Stimulated activated CD8-positive, alpha-beta memory T cell treated with anti-CD3 and anti-CD28 coated beads, Interleukin-4, amount 100 ng/mL, for 4 hours (primary cell): ENCODE results near the gene DUSP14.
"Not testable (repeated sequence)": the region's sequence is repeated elsewhere in the genome, so short reads cannot be mapped to it uniquely, and the experiment has no call there.

Experiments used
- DNase-seq, 2 donors: peaks; one replicate each; pipeline ENCODE4 v3.0.0-alpha.2; 2020; ENCODE audit warnings: low read depth in 2 of 2, low spot score in 1 of 2

Gene DUSP14

DNA sequence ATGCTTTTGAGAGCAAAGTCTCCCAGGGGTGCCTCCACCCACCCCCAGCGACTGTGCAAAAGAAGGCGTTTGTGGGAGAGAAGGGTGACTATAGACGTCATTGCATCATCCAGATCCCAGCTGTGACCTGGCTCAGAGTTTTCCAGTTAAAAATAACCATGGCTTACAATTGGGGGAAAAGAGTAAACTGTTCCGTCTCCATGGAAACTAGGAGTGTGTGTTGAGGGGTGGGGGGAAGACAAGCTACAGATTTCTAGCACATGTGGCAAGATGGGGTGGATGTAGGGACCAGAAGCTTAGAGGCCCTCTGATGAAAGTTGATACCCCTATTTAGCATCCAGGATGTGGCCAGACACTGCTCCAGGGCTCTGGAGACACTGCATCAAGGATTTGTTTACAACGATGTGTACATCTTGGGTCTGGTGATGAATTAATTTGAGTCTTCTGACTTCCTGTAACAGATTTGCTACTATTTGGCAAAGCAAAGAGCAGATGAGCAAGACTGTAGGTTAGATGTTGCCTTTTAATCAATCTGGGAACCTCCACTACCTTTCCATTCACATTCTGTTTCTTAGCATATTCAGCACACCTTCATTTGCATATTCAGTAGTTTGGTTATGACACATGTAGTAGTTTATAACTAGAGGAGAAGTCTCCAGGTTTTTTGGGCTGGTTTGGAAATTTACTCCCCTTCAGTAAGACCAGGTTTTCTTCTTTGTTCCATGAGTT is 6.2 kb upstream of the DUSP14 start:
- no peak for DNase-seq

DNA sequence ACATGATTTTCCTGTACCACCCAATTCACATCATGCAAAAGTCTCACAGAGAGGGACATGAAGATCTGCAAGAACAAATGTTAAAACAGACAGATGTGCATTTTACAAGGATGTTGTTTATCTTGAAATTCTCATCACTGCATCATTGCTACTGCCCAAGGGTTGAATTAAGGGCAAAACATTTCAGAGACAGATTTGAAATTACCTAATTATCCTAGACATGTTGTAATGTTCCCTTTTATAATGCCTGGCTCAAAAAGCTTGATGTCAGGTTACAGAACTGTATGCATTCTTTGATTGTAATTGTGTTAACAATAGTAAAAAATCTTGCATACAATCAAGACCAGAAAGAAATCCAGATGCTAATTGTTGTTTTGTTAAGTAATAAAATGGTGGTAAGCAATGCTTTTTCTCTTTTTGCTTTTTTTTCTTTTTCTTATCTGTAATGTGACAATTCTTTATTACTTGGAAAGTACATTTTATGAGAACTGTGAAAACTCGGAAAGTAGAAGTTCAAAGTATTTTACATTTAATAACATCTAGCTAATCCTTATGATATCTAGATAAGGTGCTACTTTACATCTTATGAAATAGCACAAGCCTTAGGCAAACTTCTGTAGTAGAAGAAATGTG is 3.6 kb upstream of the DUSP14 start:
- DNase-seq = no peak

DNA sequence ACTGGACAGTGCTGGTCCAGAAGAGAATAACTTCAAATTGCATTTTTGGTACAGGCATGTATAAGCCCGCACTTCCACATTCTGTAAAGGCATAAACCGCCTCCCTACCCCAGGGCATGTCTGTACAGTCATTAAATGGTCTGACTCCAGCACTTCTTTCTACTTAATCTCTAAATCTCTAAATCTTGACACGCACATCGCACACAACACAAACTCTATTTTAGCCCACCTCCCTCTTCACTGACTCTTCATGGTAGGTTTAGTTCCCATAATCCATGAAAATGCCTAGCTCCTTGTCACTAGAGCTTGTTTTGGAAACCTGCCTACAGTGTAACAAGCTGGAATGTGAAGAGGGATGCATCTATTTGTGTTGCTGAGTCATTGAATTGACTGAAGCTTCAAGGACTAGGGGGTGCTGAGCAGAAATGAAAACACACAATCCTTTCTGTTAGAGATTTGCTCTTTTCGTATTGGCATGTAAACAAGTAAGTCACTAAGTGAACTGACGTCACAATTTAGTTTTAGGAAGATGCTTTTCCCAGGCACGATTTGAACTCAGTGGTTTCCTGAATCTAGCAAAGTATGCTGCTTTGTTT is 1.6 kb upstream of the DUSP14 start:
- no peak for DNase-seq

DNA sequence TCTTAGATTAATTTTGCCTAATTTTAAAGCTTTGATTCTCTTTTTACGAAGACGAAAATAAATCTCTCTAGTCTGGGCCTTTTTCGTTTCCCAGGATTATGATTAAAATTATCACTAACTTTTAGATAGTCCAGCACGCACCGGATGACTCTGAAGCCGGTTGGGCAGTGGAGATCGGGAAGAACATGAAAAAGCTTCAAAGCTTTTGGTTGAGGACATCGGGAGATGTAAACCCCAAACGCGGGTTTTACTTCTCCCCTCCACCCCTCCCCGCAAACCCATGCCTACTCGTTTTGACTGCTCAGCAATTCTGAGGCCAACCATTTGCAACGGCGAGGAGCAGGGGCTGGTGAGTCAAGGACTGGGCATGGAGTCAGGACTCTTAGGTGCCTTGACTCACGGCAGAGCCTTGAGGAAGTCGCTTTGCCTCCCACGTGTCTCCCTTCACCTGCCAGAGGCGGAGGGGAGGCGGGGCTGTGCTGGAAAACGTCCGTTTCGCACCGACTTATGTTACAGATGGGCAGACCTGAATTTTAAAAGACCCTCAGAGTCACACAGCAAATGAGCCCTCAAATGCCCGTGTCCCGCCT is 989 bp upstream of the DUSP14 start:
- DNase-seq = peak; percentile 40 to 47

DNA sequence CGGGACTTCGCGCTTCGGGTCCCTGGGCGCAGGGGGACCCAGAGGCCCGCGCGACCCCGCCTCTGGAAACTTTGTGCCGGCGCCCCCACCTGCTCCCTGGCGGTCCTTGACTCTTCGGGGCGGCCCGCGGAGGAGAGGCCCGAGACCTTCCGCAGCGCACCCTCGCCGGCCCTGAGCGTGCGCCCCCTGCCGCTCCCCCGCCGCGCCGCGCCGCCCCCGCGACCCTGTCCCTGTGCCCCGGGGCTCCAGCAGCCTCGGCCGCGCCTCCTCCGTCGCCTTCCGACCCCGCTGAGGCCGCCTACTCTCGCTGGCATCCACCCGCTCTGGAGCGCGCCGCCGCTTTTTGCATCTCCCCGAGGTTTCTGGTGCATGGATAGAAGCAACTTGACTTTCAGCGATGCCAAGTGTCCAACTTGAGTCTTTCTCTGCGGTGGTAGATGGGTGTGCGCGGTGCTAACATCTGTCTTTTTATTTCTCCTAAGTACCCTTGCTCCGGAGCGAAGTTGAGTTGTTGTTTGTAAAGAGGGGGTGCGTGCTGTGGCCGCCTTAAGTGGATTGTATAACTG is 414 bp downstream of the DUSP14 start:
- DNase-seq = peak; percentile 54

DNA sequence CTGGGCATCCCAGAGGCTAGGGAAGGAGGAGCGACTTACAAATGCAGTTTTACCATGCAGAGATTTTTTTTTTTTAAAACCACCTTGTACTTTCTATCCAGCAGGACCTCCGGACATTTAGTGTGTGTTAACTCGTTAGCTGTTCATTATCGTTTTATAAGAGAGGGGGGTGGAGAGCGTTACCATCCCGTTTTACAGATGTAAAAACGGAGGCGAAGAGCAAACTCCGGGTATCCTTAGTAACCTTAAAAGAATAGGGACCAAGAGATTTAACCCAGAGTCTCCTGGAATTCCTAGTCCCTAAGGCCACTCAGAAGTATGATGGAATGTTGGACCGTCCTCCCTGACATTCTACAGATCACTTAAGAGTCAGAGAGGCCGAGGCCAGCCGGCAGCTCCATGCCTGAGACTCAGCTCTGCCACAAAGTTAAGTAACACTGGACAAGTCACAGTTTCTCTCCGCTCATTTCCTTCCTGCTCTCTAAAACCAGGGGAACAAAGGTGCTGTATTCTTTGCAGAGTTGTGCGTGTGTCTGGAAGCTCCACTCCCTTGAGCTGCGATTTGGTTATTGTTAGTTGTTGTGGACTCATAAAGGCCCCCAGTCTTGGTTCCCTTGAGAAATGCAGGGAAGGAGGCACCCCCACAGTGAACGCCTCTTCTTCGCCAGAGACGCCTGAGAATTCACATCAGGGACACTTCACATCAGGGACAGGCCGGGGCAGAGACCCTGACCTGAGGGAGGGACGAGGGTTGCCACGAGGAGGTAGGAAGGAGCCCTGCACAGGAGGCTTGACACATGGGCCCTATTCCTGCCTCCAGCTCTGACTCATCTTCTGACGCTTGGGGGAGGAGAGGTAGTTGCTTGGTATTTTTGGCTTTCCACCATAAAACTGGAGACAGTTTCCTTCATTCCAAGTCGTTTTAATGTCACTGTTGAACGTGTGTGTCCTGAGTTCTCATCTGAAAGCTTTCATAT is 1.2 kb downstream of the DUSP14 start:
- DNase-seq = no peak

DNA sequence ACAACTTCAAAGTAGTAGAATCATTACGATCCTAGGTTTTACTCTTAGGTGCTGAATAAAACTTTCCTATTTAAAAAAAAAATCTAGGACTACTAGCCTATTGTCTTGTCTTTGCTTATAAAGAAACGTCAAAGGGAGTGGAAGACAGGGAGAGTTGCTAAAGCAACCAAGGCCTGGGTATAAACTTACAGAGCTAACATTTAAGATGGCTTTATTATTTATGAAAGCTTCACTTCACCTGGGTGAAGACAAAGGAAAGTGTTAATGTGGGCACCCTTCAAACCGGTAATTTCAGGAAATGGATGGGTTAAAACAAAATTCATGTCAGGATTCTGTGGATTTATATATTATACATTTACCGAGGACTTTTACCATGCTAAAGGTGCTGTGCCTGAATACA is 2.5 kb downstream of the DUSP14 start:
- no peak for DNase-seq

DNA sequence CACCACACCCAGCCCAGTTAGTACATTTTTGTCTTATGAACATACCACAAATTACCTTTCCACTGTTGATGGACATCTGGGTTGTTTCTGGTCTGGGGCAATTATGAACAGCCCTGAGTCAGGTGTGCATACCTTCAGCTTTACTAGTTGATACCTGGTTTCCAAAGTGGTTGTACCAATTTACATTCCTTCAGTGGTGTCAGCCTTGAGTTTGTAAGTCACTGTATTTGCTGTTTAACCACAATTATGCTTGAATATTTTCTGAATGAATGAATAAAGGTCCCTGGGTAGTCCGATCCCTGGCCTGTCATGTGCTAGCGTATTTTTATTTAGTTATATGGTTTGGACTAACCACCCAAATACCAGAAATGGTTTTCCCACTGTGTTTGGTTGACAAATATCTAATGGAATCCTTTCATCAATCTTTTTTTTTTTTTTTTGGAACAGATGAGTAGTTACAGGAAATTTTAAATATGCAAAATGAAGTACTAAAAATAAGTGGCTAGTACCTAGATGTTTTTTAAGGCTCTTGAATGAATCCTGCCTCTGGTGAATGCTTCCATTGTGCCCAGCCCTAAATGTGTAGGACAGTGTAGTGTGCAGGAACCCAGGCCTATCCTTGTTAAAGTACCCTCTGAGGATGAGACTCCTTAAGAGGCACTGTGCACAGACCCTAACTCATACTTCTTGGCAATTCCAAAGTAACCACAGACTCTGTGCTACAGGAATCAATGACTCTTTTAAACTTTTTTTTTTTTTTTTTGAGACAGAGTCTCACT is 3.7 kb downstream of the DUSP14 start:
- DNase-seq = no peak

DNA sequence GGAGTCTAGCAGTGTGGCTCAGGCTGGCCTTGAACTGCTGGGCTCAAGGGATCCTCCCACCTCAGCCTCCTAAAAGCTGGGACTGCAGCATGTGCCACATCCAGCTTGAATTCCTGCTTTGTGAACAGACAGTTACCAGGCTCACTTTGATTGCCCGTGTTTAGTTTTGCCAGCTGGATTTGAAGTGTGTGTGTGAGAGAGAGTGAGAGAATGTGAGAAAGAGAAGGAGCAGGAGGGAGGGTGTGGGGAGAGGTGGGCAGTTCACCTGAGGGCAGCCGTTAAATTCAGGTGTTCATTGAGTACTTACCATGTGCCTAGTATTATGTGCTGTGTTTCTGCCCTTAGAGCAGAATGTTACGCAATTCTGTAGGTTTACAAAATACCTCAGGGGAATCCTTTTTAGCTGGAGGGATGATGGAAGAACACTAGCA is 4.7 kb downstream of the DUSP14 start:
- no peak for DNase-seq

DNA sequence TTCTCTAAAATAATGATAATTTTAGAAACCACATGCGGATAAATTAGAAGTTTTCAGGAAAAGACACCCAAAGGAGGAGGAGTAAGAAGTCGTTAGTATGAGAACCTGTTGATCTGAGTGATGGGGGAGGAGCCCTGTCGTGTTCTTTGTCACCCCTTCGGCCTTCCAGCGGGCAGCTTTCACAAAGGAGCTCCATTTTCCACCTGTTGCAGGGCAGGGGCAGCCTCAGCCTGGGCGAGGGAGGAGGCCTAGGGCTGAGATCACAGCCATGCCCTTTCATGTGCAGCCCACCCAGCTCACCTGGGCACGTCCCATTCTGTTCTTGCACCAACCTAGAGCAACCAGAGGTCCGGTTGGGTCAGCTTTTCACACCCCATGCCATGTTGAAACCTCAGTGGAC is 5.3 kb downstream of the DUSP14 start:
- DNase-seq = no peak

DNA sequence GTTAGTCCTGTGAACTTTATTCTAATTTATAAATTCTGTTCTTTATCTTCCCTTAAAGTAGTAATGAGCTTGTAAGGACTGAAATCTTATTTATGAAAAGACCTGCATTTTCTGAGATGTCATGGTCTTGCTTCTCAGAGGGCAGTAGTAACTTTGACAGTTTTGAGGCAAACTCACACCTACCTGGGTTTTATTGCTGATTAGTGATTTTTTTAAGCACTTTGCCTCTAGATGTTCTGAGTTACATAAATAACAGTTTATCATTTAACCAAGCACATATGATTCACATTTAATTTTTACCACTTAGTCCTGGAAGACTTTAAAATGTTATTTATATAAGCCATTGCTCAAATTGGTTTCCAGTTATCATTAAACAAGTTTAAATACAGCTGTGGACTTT is 10.7 kb downstream of the DUSP14 start:
- DNase-seq = no peak

DNA sequence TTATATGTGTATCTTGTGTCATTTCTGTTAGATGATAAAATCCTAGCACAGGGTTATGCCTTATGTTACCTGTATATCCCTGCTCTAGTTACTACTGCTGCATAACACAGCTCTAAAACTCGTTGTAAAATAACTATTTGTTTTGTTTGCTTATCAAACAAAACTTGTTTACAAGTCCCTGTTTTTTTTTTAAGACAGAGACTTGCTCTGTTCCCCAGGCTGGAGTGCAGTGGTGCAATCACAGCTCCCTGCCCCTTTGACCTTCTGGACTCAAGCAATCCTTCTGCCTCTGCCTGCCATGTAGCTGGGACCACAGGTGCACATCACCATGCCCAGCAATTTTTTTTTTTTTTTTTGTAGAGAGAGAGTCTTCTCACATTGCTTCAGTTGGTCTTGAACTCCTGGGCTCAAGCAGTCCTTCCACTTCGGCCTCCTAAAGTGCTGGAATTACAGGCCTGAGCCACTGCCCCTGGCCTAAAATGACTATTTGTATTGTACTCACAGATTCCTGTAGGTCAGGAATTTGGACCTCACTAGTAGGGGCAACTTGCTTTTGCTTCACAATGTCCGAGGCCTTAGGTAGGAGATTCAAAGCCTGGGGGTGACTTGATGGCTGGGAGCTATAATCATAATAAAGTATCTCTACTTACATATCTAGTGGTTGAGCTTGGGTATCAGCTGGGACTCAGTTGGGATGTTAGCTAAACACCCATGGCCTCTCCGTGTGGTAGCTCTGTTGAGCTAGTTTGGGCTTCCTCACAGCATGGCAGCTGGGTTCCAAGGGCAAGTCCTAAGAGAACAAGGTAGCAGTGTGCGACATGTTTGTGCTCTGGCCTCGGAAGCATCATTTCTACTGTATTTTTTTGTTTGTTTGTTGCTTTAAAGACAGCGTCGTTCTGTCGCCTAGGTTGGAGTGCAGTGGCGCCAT is 12.6 kb downstream of the DUSP14 start:
- no peak for DNase-seq

DNA sequence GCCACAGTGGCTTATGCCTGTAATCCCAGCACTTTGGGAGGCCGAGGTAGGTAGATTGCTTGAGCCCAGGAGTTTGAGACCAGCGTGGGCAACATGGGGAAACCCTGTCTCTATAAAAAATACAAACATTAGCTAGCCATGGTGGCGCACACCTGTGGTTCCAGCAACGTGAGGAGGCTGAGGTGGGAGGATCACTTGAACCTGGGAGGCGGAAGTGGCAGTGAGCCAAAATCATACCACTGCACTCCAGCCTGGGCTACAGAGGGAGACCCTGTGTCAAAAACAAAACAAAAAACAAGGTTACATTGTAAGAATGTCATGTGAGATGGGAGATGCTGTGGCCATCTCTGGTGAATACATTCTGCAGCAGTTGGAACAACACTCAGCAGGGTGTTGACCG is 13.5 kb downstream of the DUSP14 start:
- DNase-seq = no peak

DNA sequence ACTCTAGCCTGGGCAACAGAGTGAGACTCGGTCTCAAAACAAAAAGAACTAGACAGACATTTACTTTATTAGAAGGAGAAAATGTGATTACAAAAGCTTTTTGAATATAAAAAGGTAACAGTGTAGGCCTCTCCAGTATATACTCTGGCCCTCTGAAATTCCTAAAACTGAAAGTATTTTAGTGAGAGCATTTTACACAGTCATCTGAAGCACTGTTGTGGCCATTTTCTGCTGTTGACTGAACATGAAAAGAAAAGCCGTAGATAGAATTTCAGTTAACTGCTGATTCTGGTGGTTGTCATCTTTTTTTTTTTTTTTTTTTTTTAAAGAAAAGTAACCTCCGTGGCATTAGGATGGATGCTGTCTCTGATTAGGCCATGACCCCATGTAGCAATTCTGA is 15.6 kb downstream of the DUSP14 start:
- no peak for DNase-seq

DNA sequence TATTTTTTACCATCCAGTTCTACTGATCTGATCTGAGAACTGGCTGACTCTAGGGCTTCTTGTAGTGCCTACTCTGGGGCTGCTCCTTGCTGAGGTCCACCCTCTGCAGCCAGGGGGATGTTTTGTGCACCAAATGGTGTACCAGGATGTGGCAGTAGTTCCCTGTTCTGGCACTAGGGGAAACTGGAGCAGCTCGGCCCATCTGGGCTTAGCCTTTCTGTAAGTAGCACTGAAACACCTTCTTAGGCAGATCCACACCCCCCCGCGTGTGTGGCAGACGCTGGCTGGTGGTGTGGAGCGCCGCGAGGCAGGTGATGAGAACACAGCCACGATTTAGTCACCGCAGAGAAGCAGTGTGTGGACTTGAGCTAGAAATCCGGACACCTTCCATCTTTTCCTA is 17.0 kb downstream of the DUSP14 start:
- DNase-seq = no peak

DNA sequence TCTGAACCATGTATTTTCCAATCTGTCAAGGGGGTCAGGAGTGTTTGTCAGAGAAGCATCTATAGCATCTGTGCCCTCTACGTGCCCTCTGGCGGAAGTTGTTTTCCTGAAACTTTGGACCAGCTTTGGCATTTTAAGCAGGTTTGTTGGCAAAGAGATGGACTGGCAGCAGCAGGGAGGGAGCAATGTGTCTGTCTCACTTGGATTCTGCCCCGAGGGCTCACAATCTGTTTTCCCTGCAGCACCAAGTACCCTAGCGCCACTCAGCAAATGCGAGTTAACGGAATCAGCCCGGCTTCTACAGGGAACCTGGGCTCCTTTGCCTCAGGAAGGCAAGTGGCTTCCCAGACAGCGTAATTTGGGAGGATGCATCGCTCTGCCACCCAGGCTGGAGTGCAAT is 17.4 kb downstream of the DUSP14 start:
- DNase-seq = no peak

DNA sequence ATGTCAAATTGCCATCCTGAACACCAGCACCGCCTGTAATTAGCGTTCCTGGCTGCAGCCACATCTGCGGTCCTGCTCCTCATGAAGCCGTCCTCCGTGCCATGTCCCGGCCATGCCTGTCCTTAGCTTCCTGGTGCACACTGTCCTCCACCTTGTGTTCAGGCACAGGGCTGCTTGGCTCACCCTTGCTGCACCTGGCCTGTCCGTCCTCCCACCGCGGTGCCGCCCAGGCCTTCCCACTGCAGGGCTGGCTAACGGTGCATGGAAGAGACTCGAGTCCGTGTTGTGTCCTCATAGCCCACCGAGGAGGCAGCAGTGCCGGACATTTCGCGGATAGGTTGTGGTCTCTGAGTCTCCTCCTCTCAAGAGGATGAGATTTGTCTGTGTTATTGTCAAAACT is 20.4 kb downstream of the DUSP14 start:
- no peak for DNase-seq

DNA sequence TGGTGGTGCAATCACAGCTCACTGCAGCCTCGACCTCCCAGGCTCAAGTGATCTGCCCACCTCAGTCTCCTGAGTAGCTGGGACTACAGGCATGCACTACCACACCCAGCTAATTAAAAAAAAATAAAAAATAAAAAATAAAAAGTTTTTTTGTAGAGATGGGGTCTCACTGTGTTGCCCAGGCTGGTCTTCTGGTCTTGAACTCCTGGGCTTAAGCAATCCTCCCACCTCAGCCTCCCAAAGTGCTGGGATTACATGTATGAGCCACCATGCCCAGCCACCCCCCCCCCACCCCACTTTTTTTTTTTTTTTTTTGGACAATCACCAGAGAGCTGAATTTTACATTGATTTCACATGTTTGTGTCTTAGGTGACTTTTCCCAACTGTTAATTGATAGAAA is 22.0 kb downstream of the DUSP14 start:
- not testable (repeated sequence) for DNase-seq
